Measurements from ENCODE around the gene ANKRD1. TPM values are rescaled to one million over a fixed set of nuclear protein-coding genes. Genes with fewer than 3 reads are reported as not detected.
"Not testable (repeated sequence)": the region's sequence is repeated elsewhere in the genome, so short reads cannot be mapped to it uniquely, and the experiment has no call there.

The ANKRD1 gene
- total RNA-seq, 1 experiment from 2014 or later = 25.3 TPM

DNA sequence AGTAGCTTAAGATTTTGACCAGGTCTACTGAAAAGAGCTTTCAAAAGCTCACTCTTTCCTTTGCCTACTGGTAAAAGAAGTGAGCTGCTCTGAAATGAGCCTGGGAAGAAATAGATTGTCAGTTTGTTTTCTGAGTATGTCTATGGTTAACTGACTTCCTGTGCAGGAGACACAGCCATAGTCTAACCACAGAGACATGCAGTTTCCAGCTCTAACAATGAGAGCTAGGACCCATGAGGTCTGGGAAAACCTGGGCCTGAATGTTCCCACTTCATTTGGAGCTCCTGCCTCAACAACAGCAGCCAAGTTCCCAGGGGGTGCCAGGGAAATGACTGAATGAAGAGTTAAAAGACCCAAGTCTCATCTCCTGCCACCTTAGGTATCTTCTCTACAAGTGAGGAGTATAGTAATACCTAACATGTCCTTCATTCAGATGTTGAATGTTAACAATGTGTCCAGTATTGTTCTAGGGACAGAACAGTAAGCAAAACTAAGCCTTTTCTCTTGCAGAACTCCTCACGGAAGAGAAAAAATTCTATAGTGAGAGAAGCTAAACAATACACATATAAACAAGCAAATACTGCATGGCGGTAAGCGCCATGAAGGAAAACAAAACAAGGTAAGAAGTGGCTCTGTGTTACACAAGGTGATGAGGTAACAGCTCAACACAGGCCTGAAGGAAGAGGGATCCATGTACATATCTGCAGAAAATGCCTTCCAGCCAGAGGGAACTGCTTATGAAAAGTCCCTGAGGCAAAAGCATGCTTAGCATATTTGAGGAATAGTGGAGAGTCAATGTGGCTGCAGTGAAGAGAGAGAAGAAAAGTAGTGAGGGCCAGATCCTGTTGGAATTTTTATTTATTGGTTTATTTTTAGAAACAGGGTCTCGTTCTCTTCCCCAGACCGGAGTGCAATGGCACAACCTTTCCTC is 26.4 kb upstream of the ANKRD1 start:
- DNase-seq (ENCODE audit: low read depth in 1 of 2, low spot score in 2 of 2) = peak in 1 of 2 experiments; percentile 70
- H3K4me3 ChIP-seq = no peak overlapping the region
- no peaks in the 10 kb centered on the region for H3K36me3 ChIP-seq
- peak overlapping the region; percentile 84 for H3K27ac ChIP-seq
- no peaks in the 10 kb centered on the region for H3K9me3 ChIP-seq (replicated peaks)
- no peaks in the 10 kb centered on the region for H3K27me3 ChIP-seq (replicated peaks)
- peaks cover 26% of the 10 kb centered on the region for H3K4me1 ChIP-seq (replicated peaks)

DNA sequence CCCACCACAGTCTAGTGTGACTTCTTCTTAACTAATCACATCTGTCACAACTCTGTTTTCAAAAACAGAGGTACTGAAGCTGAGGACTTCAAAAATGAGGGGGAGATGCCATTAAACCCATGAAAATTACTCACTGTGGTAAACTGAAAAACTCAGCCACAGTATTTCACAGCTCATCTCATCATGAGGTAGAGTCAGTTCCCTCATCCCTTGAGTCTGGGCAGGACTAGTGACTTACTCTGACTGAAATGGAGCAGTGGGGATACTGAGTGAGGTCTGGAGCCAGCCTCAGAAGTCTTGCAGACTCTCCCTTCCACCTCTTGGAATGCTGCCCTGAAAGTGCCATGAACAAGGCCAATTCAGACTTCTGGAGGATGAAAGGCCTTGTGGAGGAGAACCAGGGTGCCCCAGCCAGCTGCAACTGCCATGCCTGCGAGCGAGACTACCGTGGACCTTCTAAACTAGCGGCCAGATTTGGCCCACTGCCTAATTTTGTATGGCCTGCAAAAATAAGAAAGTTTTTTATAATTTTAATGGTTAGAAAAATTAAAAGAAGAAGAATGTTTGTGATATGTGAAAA is 24.7 kb upstream of the ANKRD1 start:
- no peaks in the 10 kb centered on the region for H3K36me3 ChIP-seq
- H3K27ac ChIP-seq = no peak overlapping the region
- H3K4me1 ChIP-seq (replicated peaks) = peaks cover 26% of the 10 kb centered on the region
- H3K9me3 ChIP-seq (replicated peaks) = no peaks in the 10 kb centered on the region
- H3K4me3 ChIP-seq = no peak overlapping the region
- no peak for DNase-seq (ENCODE audit: low read depth in 1 of 2, low spot score in 2 of 2)
- H3K27me3 ChIP-seq (replicated peaks) = no peaks in the 10 kb centered on the region

DNA sequence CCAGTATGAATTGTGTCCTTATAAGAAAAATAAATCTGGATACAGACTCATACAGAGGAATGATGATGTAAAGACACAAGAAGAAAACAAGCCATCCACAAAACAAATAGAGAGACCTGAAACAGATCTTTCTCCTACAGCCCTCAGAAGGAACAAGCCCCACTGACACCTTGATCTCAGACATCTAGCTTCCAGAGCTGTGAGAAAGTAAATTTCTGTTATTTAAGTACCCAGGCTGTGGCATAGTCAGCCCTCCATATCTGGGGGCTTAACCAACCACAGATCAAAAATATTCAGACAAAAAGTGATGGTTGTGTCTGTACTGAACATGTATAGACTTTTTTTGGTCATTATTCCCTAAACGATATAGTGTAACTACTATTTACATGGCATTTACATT is 23.9 kb upstream of the ANKRD1 start:
- peaks cover 26% of the 10 kb centered on the region for H3K4me1 ChIP-seq (replicated peaks)
- no peak for DNase-seq (ENCODE audit: low read depth in 1 of 2, low spot score in 2 of 2)
- H3K36me3 ChIP-seq = no peaks in the 10 kb centered on the region
- no peaks in the 10 kb centered on the region for H3K9me3 ChIP-seq (replicated peaks)
- no peak overlapping the region for H3K27ac ChIP-seq
- no peaks in the 10 kb centered on the region for H3K27me3 ChIP-seq (replicated peaks)
- H3K4me3 ChIP-seq = no peak overlapping the region

DNA sequence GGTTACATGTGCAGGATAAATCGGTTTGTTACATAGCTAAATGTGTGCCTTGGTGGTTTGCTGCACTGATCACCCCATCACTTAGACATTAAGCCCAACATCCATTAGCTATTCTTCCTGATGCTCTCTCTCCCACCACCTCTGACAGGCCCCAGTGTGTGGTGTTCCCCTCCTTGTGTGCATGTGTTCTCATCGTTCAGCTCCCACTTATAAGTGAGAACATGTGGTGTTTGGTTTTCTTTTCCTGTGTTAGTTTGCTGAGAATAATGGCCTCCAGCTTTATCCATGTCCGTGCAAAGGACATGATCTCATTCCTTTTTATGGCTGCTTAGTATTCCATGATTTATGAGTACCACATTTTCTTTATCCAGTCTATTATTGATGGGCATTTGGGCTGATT is 22.1 kb upstream of the ANKRD1 start:
- peaks cover 25% of the 10 kb centered on the region for H3K4me1 ChIP-seq (replicated peaks)
- H3K27ac ChIP-seq; H3K9me3 ChIP-seq (replicated peaks); DNase-seq (ENCODE audit: low read depth in 1 of 2, low spot score in 2 of 2); H3K4me3 ChIP-seq; H3K36me3 ChIP-seq; H3K27me3 ChIP-seq (replicated peaks): not testable (repeated sequence)

DNA sequence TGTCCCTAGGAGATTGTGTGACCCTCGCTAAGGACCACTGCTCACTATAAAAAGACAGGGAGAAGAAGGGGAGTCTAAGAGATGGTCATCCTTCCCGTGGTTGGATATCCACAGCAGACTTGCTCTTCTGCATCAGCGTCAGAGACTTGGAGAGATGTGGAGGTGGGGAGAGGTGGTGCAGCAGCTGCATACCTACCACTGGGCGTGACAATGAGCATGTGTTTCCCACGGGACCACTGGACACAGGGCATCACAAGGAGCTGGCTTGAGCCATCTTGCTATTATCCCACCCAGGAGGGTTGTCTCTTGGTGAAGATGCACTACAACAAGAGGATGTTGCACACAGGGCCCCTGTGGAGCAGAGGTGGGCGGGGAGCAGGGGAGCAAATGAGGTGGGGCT is 18.8 kb upstream of the ANKRD1 start:
- Histone ChIP-seq H3K4me1 (replicated peaks) (peaks cover 38% of the 10 kb centered on the region), H3K4me3 (no peak overlapping the region)
- no peak for DNase-seq (ENCODE audit: low read depth in 1 of 2, low spot score in 2 of 2)

DNA sequence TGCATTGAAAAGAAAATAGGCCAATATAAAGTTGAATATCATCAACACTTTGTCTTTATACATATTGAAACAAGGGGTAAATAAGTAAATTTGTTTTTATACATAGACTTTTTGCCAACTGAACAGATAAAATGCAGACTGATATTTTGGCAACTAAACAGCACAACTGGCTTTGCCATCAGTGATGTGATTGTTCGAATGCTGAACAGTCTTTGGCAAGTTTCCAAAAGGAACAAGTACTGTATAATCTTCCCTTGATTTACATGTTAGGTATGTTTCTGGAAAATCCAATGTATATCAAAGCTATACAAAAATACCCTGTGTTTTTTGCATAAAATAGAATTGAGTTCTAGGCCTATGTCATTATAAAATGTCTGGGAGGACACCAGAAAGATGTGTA is 18.2 kb upstream of the ANKRD1 start:
- DNase-seq (ENCODE audit: low read depth in 1 of 2, low spot score in 2 of 2) = no peak
- Histone ChIP-seq H3K4me1 (replicated peaks) (peaks cover 35% of the 10 kb centered on the region), H3K27me3 (replicated peaks) (no peaks in the 10 kb centered on the region), H3K9me3 (replicated peaks) (no peaks in the 10 kb centered on the region), H3K4me3 (no peak overlapping the region), H3K36me3 (no peaks in the 10 kb centered on the region), H3K27ac (no peak overlapping the region)

More for the DNA sequence above, 18.8 kb upstream of the ANKRD1 start:
- no peaks in the 10 kb centered on the region for H3K36me3 ChIP-seq
- H3K27ac ChIP-seq = no peak overlapping the region
- no peaks in the 10 kb centered on the region for H3K27me3 ChIP-seq (replicated peaks)
- H3K9me3 ChIP-seq (replicated peaks) = no peaks in the 10 kb centered on the region

DNA sequence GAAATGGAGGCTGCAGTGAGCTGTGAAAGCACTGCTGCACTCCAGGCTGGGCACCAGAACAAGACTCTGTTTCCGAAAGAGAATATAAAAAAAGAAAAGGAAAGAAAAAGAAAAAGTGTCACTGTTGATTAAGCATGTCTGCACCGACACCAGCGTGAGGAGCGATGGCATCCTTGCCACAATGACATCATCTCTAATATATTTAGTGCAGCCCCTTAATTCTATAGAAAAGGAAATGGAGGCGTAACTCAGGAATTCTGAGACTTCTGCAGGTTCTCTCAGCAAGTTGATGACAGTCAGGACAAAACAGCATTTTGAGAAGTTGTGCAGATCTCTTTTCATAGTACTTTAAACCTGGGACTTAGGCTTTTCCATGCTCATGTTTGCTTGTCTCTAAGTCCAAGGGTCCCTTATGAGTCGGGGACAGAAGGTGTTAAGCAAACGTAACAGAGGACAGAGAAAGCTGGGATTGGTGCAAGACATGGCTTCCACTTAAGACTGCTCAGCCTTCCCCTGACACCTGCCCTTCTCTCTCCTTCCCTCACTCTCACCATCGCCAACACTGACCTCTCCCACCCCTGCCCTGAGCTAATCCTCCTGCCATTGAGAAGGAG is 16.9 kb upstream of the ANKRD1 start:
- Histone ChIP-seq H3K4me3 (no peak overlapping the region), H3K9me3 (replicated peaks) (no peaks in the 10 kb centered on the region), H3K4me1 (replicated peaks) (peaks cover 42% of the 10 kb centered on the region), H3K36me3 (no peaks in the 10 kb centered on the region), H3K27me3 (replicated peaks) (no peaks in the 10 kb centered on the region), H3K27ac (peak overlapping the region; percentile 35; the same call in 1 of the 2 replicates)
- peak in 1 of 2 experiments; percentile 33 for DNase-seq (ENCODE audit: low read depth in 1 of 2, low spot score in 2 of 2)

DNA sequence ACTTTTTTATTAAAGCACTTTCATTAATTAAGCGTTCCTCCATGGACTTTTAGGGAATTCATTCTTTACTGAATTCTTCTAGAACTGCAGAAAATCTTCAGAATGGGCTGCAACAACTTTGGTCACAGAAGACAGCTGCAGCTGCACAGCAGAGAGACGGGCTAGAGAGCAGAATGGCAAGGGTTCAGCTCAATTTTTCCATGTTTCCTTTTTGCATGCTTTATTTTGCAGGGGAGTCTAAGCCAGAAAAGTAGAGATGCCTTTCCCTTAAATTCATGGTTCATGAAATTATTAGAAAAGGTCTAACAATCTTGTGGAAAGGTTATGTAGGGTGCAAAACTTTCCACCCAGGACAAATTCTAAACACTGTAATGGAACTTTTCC is 15.4 kb upstream of the ANKRD1 start:
- peak overlapping the region; percentile 46 for H3K27ac ChIP-seq

DNA sequence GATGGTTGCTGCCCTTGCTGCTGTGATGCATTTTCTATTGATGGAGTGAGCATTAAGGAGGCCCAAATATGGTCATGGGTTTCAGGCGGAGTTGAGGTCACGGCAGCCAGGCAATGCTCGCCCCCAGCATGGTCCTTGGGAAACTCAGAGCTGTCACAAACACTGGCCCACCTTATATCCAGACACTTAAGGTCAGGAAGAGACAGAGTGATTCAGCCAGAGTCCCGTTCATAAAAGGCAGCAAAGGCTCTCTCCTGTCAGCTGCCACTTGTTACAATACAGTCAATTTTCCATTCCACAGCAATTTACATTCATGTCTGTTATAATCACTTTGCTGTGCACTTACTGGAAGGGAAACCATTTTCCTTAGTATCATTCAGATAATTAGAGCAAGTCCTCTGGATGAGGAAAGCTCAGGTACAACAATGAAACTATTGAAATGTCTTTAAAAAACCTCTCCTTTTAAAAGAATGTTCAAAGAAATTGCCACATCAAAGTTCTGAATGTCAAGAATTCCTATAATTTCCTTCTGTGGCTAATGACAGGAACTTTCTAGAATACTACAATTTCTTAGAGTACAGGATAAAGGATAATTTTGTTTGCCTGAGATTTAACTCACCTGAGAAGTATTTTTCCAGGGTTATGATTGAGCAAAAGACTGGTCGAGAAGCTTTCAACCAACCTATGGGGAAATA is 14.8 kb upstream of the ANKRD1 start:
- DNase-seq (ENCODE audit: low read depth in 1 of 2, low spot score in 2 of 2) = peak in 1 of 2 experiments; percentile 34
- H3K4me1 ChIP-seq (replicated peaks) = peaks cover 58% of the 10 kb centered on the region
- H3K27ac ChIP-seq = peak overlapping the region; percentile 46

More for the DNA sequence above, 15.4 kb upstream of the ANKRD1 start:
- Histone ChIP-seq H3K9me3 (replicated peaks) (no peaks in the 10 kb centered on the region), H3K36me3 (no peaks in the 10 kb centered on the region), H3K4me3 (no peak overlapping the region), H3K4me1 (replicated peaks) (peaks cover 55% of the 10 kb centered on the region), H3K27me3 (replicated peaks) (no peaks in the 10 kb centered on the region)
- no peak for DNase-seq (ENCODE audit: low read depth in 1 of 2, low spot score in 2 of 2)

DNA sequence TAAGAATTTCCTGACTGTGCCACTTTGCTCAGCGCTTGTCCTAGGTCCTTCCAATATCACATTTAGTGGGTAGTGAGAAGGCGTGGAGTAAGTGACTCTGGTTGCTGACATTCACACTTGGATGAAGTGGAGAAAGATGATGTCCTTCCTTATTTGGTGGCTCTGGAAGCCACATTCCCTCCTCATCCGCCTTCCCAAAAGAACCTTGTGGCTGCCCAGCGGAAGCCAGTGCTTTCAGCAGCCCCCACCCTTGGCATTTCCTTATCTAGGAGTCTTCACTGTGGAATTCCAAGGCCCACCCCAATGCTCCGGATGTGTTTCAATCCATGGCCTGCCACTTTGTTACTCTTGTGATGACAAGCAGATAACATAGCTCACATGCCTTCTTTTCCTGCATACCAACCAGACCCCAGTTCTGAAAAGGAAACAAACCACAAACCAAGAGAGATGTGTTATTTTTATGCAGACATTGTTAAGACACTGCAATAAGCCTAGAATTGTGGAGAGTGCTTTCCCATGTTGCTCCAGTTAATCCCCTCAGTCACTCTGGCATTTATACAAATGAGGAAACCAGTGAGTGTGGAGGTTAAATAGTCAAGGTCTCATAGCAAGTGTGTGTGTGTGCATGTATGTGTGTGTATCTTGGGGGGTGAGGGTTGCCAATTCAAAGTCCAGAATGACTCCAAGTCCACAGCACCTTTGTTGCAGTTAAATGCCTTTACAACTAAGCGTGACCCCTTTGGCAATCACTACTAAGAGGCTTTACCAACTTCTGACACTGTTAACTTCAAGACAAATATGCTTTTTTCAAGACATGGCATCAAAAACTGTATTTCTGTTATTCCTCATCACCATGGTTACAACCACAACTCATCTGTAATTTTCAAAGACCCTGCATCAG is 10.3 kb upstream of the ANKRD1 start:
- peak; percentile 98 for DNase-seq (ENCODE audit: low read depth in 1 of 2, low spot score in 2 of 2)
- Histone ChIP-seq H3K36me3 (no peaks in the 10 kb centered on the region), H3K4me1 (replicated peaks) (peaks cover 67% of the 10 kb centered on the region), H3K27me3 (replicated peaks) (no peaks in the 10 kb centered on the region), H3K9me3 (replicated peaks) (no peaks in the 10 kb centered on the region), H3K27ac (peak overlapping the region; percentile 95), H3K4me3 (no peak overlapping the region)

More for the DNA sequence above, 14.8 kb upstream of the ANKRD1 start:
- H3K36me3 ChIP-seq = no peaks in the 10 kb centered on the region
- H3K4me3 ChIP-seq = no peak overlapping the region
- H3K9me3 ChIP-seq (replicated peaks) = no peaks in the 10 kb centered on the region
- no peaks in the 10 kb centered on the region for H3K27me3 ChIP-seq (replicated peaks)

DNA sequence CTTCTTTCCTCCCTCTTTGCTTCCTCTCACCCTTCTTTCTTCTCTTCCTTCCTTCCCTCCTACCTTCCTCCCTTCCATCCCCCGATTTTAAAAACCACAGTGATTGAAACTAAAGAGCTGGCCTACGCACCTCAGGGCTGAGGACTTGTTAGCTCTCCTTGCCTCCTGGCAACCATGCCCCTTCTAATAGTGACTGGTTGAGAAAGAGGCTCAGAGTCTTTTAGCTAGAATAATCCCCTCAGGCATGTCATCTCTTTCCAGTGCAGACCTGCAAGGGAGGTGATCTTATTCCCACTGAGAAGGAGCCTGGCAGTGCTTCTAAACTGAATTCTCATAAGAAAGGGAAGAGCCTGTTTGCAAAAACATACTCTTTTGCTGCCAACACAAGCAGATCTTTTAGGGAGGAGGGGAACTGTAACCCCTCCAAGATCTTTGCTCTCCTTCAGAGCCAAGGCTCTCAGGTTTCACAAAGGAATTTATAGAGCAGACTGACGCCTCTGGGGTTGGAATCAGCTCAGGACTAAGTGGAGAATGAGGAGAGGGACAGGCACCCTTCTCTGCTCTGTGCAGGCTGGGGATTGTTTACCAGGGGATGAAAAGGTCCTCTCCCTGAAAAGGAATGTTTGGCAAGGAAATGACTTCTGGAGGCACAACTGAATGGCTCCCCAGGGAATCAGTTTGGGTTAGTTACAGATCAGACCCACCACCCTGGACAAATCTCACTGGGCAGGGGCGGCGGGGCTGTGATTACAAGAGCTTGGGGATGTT is 9.4 kb upstream of the ANKRD1 start:
- Histone ChIP-seq H3K27ac (peak overlapping the region; percentile 95), H3K4me1 (replicated peaks) (peaks cover 58% of the 10 kb centered on the region), H3K9me3 (replicated peaks) (no peaks in the 10 kb centered on the region), H3K27me3 (replicated peaks) (no peaks in the 10 kb centered on the region), H3K4me3 (no peak overlapping the region), H3K36me3 (no peaks in the 10 kb centered on the region)
- peak; percentile 89 to 91 for DNase-seq (ENCODE audit: low read depth in 1 of 2, low spot score in 2 of 2)

DNA sequence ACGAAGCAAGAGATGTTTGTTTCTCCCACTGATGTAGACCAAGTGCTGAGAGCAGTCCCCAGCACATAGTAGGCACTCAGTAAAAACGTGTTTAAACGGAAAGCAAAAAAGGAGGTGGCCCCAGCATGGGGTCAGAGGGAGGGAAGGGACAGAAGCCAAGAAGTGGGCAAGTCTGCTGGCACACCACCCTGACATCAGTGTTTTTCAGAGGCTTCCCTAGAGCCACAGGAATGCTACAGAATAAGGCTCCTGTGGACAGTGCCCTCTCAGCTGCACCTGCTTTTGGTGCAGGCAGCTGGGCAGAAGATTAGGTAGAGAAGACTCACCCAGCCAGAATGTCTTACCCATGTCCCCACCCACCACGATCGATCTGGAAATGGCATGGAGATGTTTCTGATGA is 8.3 kb upstream of the ANKRD1 start:
- DNase-seq (ENCODE audit: low read depth in 1 of 2, low spot score in 2 of 2) = no peak
- Histone ChIP-seq H3K4me3 (no peak overlapping the region), H3K9me3 (replicated peaks) (no peaks in the 10 kb centered on the region), H3K36me3 (no peaks in the 10 kb centered on the region), H3K27me3 (replicated peaks) (no peaks in the 10 kb centered on the region), H3K4me1 (replicated peaks) (peaks cover 52% of the 10 kb centered on the region), H3K27ac (peak overlapping the region; percentile 95; the same call in 1 of the 2 replicates)
